GM06990 (cell line): ENCODE data around the gene PSME3IP1.

Experiments used
- DNase-seq: peaks from one replicate; pipeline ENCODE4 v3.0.0-alpha.2; 2011; ENCODE audit not compliant: insufficient read length; ENCODE audit errors: extremely low read depth
- H3K27me3 ChIP-seq: replicated peaks from 2 replicates; pipeline ENCODE4 v1.6.0; 2011; ENCODE audit warnings: low read length; ENCODE audit not compliant: control insufficient read depth, insufficient read depth
- H3K36me3 ChIP-seq: 2 replicates; pipeline ENCODE4 v1.5.1; 2011; ENCODE audit warnings: low read length; ENCODE audit not compliant: control insufficient read depth, insufficient read depth
- H3K4me3 ChIP-seq: replicated peaks from 2 replicates; pipeline ENCODE4 v1.5.1; 2011; ENCODE audit warnings: low read depth, mild to moderate bottlenecking, control low read depth, low read length
- TF ChIP-seq, protein P1 (sequence below): IDR thresholded peaks from 2 replicates; pipeline ENCODE4 v1.5.1; 2011; ENCODE audit warnings: low read length, control low read depth, mild to moderate bottlenecking, inconsistent platforms; ENCODE audit not compliant: insufficient read depth, poor library complexity, severe bottlenecking

Gene PSME3IP1

DNA sequence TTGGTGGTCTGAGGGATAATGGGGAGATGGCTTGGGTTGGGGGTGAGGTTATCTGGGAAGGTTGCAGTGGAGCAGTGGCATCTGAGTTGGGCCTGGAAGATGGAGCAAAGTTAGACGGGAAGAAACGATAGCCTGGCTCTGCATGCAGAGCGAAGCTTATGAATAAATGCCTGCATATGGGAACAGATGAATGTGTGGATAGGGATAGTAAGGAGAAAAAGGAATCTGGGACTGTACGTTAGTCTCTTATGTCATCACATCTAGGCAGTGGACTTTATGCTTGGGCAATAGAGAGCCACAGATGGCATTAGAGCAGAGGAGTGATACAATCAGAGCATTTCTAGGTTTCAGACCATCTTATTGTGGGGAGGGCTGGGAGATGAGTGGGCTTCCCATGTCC lies 60.5 kb downstream of the PSME3IP1 start:
- Histone ChIP-seq H3K4me3 (no peak overlapping the region), H3K27me3 (no peaks in the 10 kb centered on the region), H3K36me3 (no peaks in the 10 kb centered on the region)
- TF ChIP-seq, protein P1, sequence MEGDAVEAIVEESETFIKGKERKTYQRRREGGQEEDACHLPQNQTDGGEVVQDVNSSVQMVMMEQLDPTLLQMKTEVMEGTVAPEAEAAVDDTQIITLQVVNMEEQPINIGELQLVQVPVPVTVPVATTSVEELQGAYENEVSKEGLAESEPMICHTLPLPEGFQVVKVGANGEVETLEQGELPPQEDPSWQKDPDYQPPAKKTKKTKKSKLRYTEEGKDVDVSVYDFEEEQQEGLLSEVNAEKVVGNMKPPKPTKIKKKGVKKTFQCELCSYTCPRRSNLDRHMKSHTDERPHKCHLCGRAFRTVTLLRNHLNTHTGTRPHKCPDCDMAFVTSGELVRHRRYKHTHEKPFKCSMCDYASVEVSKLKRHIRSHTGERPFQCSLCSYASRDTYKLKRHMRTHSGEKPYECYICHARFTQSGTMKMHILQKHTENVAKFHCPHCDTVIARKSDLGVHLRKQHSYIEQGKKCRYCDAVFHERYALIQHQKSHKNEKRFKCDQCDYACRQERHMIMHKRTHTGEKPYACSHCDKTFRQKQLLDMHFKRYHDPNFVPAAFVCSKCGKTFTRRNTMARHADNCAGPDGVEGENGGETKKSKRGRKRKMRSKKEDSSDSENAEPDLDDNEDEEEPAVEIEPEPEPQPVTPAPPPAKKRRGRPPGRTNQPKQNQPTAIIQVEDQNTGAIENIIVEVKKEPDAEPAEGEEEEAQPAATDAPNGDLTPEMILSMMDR: no peak
- no peak for DNase-seq

DNA sequence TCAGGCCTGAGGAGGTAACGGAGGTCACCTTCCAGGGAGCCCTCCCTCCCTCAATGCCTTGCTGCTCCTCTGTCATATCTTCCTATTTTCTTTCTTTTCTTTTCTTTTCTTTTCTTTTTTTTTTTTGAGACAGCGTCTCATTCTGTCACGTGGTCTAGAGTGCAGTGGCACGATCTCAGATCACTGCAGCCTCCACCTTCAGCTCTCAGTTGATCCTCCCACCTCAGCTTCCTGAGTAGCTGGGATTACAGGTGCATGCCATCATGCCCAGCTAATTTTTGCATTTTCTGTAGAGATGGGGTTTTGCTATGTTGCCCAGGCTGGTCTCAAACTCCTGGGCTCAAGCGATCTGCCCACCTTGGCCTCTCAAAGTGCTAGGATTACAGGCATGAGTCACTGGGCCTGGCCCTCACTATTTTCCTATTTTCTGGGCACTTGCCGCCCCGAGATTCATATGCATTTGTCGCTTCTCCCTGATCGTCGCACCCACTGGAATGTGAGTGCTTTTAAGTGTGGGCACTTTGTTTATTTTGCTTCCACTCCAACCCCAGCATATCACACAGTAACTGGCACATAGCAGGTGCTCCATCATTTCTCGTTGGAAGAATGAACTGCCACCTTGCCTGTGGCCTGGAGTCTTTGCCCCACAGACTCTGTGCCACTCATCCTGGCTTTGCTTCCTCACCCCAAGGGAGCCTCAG lies 61.7 kb downstream of the PSME3IP1 start:
- no peak for DNase-seq
- Histone ChIP-seq H3K4me3 (no peak overlapping the region), H3K36me3 (no peaks in the 10 kb centered on the region), H3K27me3 (no peaks in the 10 kb centered on the region)
- TF ChIP-seq, protein P1: no peak

DNA sequence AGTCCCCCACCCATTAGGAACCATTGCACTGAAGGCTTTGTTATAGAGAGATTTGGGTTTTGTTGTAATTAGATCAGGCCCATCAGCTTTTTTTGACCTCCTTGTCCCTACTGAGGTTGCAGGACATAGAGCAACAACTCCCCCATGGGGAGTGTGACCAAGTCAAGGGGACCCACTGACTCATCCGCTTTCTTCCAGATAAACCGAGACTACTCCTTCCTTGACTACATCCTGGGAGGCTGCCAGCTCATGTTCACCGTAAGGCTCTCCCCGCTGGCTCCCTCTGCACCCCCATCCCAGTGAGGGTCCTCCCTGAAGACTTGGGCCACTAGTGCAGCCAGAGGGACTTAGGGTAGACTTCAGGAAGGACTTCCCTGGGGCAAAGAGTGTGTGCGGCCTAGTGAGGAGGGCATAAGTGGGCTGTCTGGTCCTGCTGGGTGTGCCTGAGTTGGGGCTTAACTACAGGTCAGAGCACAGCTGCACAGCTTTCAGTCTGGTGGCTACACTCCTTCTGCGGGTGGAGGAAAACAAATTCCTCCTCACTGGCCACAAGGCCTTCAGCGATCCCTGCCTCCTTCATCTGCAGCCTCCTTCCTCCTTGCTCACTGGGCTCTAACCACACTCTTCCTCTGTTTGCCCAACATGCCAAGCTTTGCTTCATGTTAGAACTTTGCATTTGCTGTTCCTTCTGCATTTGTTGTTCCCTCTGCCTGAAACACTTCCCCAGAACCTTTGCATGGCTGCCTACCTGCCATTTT lies 62.4 kb downstream of the PSME3IP1 start:
- H3K27me3 ChIP-seq: no peaks in the 10 kb centered on the region
- TF ChIP-seq, protein P1: no peak
- DNase-seq: no peak
- H3K36me3 ChIP-seq: no peaks in the 10 kb centered on the region
- no peak overlapping the region for H3K4me3 ChIP-seq

DNA sequence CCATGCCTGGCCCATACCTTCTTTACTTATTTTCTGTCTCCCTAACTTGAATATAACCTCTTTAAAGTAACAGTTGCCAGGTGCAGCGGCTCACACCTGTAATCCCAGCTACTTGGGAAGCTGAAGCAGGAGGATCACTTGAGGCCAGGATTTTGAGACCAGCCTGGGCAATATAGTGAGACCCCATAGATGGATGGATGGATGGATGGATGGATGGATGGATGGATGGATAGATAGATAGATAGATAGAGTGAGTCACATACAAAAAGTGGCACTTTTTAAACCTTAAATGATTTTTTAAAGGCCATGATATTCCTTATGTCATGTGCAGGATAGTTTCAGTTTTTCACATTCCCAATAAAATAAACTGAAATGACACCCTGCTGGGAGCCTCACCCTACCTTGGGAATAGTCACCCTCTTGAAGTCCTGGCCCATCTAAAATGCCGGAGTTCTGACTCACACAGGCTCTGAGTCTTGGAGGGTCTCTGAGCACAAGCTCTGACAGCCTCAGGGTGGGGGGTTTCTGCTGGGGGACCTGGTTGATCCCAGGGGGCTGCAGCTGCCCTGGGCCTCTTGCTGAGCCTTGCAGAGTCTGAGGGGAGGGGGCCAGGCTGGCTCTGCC lies 67.3 kb downstream of the PSME3IP1 start:
- TF ChIP-seq, protein P1: no peak
- Histone ChIP-seq H3K4me3 (no peak overlapping the region), H3K36me3 (no peaks in the 10 kb centered on the region), H3K27me3 (no peaks in the 10 kb centered on the region)
- no peak for DNase-seq

DNA sequence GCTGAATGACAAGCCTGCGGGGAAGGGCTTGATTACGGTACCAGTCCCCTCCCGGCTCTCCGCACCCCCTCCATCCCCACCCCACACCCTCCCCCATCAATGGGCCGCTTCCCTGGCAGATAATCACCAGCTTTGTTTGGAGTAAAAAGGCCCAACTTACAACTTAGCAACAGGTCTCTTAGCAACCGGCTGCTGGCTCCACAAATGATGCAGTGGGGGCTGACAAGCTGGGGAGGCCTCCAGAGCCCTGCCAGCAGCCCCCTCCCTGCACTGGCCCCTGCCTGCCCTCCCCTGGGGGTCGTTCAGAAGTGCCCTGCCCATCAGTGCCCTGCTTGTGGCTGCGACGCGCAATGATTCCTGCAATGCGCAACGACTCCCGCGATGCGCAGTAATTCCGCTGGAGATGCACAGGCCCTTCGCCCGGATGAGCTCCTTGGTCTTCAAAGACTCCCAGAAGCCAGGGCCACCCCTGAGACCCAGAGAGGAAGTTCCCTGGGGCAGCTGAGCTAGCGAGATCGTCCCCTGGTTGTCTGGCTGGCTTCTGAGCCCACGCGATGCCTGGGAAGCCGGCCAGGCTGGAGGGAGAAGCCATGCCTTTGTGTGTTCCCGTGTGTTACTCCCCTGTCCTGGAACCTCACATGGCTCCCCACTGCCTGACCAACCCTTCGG lies 70.2 kb downstream of the PSME3IP1 start:
- Histone ChIP-seq H3K27me3 (no peaks in the 10 kb centered on the region), H3K4me3 (no peak overlapping the region), H3K36me3 (no peaks in the 10 kb centered on the region)
- DNase-seq: no peak
- TF ChIP-seq, protein P1: no peak
